Measurements from ENCODE around the gene FOXD1.

- TF ChIP-seq, protein P1, sequence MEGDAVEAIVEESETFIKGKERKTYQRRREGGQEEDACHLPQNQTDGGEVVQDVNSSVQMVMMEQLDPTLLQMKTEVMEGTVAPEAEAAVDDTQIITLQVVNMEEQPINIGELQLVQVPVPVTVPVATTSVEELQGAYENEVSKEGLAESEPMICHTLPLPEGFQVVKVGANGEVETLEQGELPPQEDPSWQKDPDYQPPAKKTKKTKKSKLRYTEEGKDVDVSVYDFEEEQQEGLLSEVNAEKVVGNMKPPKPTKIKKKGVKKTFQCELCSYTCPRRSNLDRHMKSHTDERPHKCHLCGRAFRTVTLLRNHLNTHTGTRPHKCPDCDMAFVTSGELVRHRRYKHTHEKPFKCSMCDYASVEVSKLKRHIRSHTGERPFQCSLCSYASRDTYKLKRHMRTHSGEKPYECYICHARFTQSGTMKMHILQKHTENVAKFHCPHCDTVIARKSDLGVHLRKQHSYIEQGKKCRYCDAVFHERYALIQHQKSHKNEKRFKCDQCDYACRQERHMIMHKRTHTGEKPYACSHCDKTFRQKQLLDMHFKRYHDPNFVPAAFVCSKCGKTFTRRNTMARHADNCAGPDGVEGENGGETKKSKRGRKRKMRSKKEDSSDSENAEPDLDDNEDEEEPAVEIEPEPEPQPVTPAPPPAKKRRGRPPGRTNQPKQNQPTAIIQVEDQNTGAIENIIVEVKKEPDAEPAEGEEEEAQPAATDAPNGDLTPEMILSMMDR (IDR thresholded peaks at IDR 0.05): no peak
- TF ChIP-seq POLR2A (IDR thresholded peaks at IDR 0.05): no peak
Observed at GRCh38 chr5:73464016-73464745, 15.6 kb upstream of the FOXD1 start.
